Inflammatory macrophage treated with lipopolysaccharide for 4 hours (primary cell): ENCODE measurements around the gene IKZF3.
A peak's percentile ranks its signal among the peaks of the same experiment; 100 is the strongest.
"Not testable (repeated sequence)": the region's sequence is repeated elsewhere in the genome, so short reads cannot be mapped to it uniquely, and the experiment has no call there.

Experiments used
- DNase-seq: peaks from one replicate; pipeline ENCODE4 v3.0.0-alpha.2; 2020

Gene IKZF3

GRCh38 chr17:39855911-39856649, 8.0 kb downstream of the IKZF3 start:
- not testable (repeated sequence) for DNase-seq

- DNase-seq: no peak
Observed at GRCh38 chr17:39854909-39855308, 9.2 kb downstream of the IKZF3 start.

GRCh38 chr17:39852239-39852638, 11.9 kb downstream of the IKZF3 start:
- DNase-seq: no peak

- DNase-seq: not testable (repeated sequence)
Observed at GRCh38 chr17:39850186-39850585, 13.9 kb downstream of the IKZF3 start.

- DNase-seq: no peak
Observed at GRCh38 chr17:39848600-39848999, 15.5 kb downstream of the IKZF3 start.

- DNase-seq: no peak
Observed at GRCh38 chr17:39846205-39846604, 17.9 kb downstream of the IKZF3 start.

GRCh38 chr17:39845052-39845846, 18.9 kb downstream of the IKZF3 start:
- no peak for DNase-seq

GRCh38 chr17:39841134-39841683, 22.9 kb downstream of the IKZF3 start:
- no peak for DNase-seq

- no peak for DNase-seq
Observed at GRCh38 chr17:39838784-39839183, 25.3 kb downstream of the IKZF3 start.

GRCh38 chr17:39838057-39838456, 26.1 kb downstream of the IKZF3 start:
- no peak for DNase-seq

- no peak for DNase-seq
Observed at GRCh38 chr17:39836117-39836516, 28.0 kb downstream of the IKZF3 start.

GRCh38 chr17:39835038-39835786, 28.9 kb downstream of the IKZF3 start:
- DNase-seq: no peak

GRCh38 chr17:39834017-39834416, 30.1 kb downstream of the IKZF3 start:
- no peak for DNase-seq

GRCh38 chr17:39831588-39831987, 32.5 kb downstream of the IKZF3 start:
- DNase-seq: no peak

GRCh38 chr17:39828443-39828842, 35.7 kb downstream of the IKZF3 start:
- DNase-seq: no peak

GRCh38 chr17:39826334-39826733, 37.8 kb downstream of the IKZF3 start:
- no peak for DNase-seq

GRCh38 chr17:39823407-39824054, 40.6 kb downstream of the IKZF3 start:
- no peak for DNase-seq

- DNase-seq: peak; percentile 71
Observed at GRCh38 chr17:39822051-39822451, 42.1 kb downstream of the IKZF3 start.

GRCh38 chr17:39820987-39821386, 43.1 kb downstream of the IKZF3 start:
- no peak for DNase-seq

GRCh38 chr17:39820541-39820940, 43.6 kb downstream of the IKZF3 start:
- DNase-seq: no peak

- no peak for DNase-seq
Observed at GRCh38 chr17:39818358-39819000, 45.6 kb downstream of the IKZF3 start.

GRCh38 chr17:39816272-39816671, 47.8 kb downstream of the IKZF3 start:
- DNase-seq: no peak
